Mononuclear cell (primary cell): ENCODE results near the gene ATRNL1. TPM values are rescaled to one million over a fixed set of nuclear protein-coding genes. Genes with fewer than 3 reads are reported as not detected.

Experiments
- H3K27me3 ChIP-seq: 2 replicates; pipeline ENCODE4 v1.6.0; 2011; ENCODE audit warnings: low read length, control low read depth; ENCODE audit not compliant: insufficient read depth
- H3K4me1 ChIP-seq: 2 replicates; pipeline ENCODE4 v1.5.1; 2011; ENCODE audit warnings: mild to moderate bottlenecking, low read length, control low read depth; ENCODE audit not compliant: insufficient read depth
- H3K4me3 ChIP-seq: 2 replicates; pipeline ENCODE4 v1.5.1; 2011; ENCODE audit warnings: mild to moderate bottlenecking, low read length, moderate library complexity
- H3K9me3 ChIP-seq: 2 replicates; pipeline ENCODE4 v1.5.1; 2011; ENCODE audit warnings: low read depth, mild to moderate bottlenecking, control low read depth, low read length
- total RNA-seq: library from RNA; depleted of rRNA; stranded (reverse); fragments of >200 nt; gene quantifications from one replicate; pipeline ENCODE4 v1.2.3, GENCODE V29; 2012

Gene ATRNL1, protein sequence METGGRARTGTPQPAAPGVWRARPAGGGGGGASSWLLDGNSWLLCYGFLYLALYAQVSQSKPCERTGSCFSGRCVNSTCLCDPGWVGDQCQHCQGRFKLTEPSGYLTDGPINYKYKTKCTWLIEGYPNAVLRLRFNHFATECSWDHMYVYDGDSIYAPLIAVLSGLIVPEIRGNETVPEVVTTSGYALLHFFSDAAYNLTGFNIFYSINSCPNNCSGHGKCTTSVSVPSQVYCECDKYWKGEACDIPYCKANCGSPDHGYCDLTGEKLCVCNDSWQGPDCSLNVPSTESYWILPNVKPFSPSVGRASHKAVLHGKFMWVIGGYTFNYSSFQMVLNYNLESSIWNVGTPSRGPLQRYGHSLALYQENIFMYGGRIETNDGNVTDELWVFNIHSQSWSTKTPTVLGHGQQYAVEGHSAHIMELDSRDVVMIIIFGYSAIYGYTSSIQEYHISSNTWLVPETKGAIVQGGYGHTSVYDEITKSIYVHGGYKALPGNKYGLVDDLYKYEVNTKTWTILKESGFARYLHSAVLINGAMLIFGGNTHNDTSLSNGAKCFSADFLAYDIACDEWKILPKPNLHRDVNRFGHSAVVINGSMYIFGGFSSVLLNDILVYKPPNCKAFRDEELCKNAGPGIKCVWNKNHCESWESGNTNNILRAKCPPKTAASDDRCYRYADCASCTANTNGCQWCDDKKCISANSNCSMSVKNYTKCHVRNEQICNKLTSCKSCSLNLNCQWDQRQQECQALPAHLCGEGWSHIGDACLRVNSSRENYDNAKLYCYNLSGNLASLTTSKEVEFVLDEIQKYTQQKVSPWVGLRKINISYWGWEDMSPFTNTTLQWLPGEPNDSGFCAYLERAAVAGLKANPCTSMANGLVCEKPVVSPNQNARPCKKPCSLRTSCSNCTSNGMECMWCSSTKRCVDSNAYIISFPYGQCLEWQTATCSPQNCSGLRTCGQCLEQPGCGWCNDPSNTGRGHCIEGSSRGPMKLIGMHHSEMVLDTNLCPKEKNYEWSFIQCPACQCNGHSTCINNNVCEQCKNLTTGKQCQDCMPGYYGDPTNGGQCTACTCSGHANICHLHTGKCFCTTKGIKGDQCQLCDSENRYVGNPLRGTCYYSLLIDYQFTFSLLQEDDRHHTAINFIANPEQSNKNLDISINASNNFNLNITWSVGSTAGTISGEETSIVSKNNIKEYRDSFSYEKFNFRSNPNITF (N-terminal part only)
- 0.21 TPM for total RNA-seq

DNA sequence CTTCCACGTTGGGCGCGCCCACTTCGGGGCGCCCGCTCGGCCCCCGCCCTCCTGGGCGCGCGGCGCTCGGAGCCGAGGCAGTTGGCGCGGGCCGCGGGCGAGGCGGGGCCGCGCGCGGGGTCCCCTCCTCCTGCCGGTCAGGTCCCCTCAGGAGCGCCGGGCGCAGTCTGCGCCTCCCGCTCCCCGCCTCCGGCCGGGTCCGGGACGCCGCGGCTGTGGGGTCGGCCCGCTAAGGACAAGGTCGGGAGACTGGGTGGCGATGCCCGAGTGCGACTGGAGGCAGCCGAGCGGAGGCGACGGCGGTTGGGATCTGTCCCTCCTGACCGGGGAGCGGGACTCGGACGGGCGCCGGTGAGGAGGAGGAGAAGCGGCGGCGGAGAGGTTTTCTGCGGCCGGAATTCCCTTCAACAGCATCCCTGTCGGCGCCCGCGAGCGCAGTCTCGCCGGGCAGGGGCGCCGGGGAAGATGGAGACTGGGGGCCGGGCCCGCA is at the start of gene ATRNL1:
Gene ATRNL1 (plus strand): TSS at position 80 of the 490 bp plus-strand sequence. CDS start 386 bp downstream, at position 466.
- Histone ChIP-seq H3K9me3 (no peaks in the 10 kb centered on the region), H3K4me1 (no peaks in the 10 kb centered on the region), H3K4me3 (peak within 1 kb of the TSS; percentile 22), H3K27me3 (peaks cover 58% of the 10 kb centered on the region)

DNA sequence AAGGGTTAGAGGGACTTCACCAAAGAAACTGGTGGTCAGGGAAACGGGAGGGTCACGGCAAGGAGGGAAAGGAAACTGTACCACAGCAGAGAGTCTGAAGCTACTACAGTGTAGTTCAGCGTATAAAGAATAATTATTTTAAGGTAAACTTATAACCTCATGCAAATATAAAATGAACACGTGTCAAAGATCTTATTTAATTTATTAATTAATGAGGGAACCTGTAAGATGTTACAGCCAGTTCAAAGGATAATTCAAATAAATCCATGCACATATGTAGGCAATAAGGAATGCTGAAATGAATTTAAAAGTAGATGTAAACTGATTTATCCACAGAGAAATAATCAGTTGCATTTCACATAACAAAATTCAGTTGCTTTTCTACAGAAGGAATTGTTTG is 49.4 kb upstream of the ATRNL1 start:
- no peak overlapping the region for H3K4me3 ChIP-seq
- H3K9me3 ChIP-seq = no peaks in the 10 kb centered on the region
- no peaks in the 10 kb centered on the region for H3K27me3 ChIP-seq
- H3K4me1 ChIP-seq = no peaks in the 10 kb centered on the region

DNA sequence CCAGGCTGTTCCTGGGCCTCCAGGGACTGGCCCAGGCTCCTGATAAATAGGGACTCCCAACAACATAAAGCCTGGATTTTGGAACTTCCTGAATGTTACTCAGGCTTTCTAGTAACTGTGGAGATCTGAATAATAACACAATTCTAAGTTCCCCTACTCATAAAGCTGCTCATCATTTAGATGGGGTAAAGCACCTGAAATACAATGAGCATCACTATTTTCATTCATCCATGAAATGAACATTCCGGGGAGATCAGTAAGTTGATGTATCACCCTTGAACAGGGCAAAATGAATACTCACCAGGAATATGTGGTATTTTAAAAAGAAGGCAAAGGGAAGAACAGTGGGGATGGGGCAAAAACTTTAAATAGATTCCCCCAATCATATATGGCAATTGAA is 48.3 kb upstream of the ATRNL1 start:
- Histone ChIP-seq H3K9me3 (no peaks in the 10 kb centered on the region), H3K4me1 (no peaks in the 10 kb centered on the region), H3K4me3 (no peak overlapping the region), H3K27me3 (no peaks in the 10 kb centered on the region)

DNA sequence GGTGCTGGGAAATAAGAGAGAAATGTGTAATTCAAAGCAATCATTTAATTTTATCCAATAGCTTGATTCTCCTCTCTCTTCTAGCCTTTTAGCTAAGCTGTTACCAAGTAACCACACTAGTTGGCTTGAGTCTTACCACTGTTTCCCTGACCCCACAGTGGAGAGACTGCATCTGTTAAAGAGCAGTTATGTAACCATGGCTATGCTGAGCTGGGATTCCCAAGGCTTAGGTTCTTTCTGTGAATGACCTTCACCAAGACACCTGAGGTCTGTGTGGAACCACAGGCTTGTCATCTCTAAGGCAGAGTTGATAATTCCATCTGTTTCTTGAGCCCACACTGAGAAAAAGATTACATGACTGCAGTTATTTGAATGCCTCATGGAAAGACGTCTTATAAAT is 47.7 kb upstream of the ATRNL1 start:
- no peak overlapping the region for H3K4me3 ChIP-seq
- H3K4me1 ChIP-seq = no peaks in the 10 kb centered on the region
- H3K27me3 ChIP-seq = no peaks in the 10 kb centered on the region
- H3K9me3 ChIP-seq = no peaks in the 10 kb centered on the region

DNA sequence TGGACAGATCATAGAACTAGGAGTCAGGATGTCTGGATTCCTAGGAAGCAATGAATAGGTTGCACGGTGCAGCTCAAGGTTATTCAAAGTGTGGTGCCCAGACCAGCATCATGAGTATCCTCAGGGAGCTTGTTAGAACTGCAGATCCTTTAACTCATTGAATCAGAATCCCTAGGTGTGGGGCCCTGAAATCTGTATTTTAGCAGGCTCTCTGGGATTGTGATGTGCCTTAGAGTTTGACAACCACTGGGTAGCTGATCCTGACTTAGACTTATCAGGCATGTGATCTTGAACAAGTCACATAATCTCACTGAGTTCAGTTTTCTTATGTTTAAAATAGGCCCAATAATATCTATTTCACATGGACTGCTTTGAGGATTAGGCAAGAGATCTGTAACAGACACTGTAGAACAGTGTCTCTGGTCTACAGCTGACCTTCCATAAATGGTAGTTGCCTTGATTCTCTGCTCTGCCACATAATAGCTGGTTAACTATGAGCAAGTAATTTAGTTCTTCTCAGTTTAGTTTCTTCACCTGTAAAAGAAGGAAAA is 46.4 kb upstream of the ATRNL1 start:
- no peaks in the 10 kb centered on the region for H3K27me3 ChIP-seq
- no peaks in the 10 kb centered on the region for H3K9me3 ChIP-seq
- H3K4me3 ChIP-seq = no peak overlapping the region
- no peaks in the 10 kb centered on the region for H3K4me1 ChIP-seq

DNA sequence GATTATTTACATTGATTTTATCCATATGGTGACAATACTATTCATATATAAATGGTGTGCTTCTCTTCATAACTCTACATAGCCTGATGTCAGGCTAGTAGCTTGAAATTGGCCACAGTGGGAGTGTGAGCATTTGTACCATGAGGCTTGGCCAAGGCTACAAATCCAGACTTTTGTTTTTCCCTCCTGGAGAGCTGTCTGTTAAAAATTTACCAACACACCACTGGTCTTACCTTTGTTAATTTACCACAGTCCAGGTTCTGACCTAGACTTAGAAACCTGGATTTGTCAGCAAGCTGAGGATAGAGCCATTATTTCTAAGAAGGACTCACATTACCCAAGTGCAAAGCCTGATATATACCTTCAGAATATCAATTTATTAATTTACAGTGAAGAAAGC is 45.5 kb upstream of the ATRNL1 start:
- Histone ChIP-seq H3K4me3 (no peak overlapping the region), H3K4me1 (no peaks in the 10 kb centered on the region), H3K27me3 (no peaks in the 10 kb centered on the region), H3K9me3 (no peaks in the 10 kb centered on the region)

DNA sequence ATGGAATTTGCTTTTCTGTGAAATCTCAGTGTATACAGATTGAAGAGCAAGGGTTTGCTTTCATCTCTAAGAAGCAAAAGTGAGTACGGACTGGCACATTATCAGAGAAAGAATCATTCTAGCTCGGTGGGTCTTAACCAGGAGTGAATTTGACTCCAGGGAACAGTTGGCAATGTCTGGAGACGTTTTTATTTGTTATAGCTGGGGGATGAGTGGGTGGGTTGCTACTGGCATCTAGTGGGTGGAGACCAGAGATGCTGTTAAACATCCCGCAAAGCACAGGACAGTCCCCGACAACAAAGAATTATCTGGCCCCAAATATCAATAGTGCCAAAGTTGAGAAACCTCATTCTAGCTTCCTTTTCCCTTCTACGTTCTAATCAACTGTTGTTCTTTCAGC is 43.8 kb upstream of the ATRNL1 start:
- H3K9me3 ChIP-seq = no peaks in the 10 kb centered on the region
- H3K4me1 ChIP-seq = no peaks in the 10 kb centered on the region
- no peak overlapping the region for H3K4me3 ChIP-seq
- H3K27me3 ChIP-seq = no peaks in the 10 kb centered on the region

DNA sequence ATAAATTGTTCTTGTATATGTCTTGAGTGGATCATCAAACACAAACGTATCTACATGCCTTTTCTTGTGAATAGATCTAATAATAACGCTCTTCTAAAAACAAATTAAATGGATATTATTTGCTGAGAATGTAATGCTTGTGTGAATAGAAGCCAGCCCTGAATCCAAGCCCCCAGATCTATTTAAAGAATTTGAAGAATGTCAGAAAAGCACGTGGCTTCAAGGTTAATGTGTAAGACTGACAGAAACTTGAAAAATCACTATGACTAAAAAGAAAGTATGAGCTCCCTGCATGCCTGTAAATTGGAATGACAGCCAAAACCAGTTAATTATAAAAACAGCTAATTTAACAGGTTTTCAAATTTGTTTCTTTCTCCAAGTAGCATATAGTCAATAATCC is 43.2 kb upstream of the ATRNL1 start:
- Histone ChIP-seq H3K27me3 (no peaks in the 10 kb centered on the region), H3K9me3 (no peaks in the 10 kb centered on the region), H3K4me1 (no peaks in the 10 kb centered on the region), H3K4me3 (no peak overlapping the region)

DNA sequence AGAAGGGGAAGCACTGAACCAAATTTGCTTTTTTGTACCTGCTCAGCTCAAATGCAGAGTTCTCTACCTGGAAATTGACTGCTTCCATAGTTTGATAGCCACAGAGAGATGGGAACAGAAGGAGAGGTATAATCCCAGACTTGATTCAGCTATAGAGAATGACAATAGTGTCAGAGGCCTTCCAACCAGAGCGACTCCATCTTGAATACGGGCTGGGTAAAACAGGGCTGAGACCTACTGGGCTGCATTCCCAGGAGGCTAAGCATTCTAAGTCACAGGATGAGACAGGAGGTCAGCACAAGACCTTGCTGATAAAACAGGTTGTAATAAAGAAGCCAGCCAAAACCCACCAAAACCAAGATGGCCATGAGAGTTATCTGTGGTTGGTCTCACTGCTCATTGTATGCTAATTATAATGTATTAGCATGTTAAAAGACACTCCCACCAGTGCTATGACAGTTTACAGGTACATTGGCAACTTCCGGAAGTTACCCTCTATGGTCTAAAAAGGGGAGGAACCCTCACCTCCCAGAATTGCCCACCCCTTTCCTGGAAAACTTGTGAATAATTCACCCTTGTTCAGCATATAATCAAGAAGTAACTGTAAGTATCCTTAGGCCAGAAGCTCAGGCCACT is 42.7 kb upstream of the ATRNL1 start:
- Histone ChIP-seq H3K27me3 (no peaks in the 10 kb centered on the region), H3K4me1 (no peaks in the 10 kb centered on the region), H3K4me3 (no peak overlapping the region), H3K9me3 (no peaks in the 10 kb centered on the region)

DNA sequence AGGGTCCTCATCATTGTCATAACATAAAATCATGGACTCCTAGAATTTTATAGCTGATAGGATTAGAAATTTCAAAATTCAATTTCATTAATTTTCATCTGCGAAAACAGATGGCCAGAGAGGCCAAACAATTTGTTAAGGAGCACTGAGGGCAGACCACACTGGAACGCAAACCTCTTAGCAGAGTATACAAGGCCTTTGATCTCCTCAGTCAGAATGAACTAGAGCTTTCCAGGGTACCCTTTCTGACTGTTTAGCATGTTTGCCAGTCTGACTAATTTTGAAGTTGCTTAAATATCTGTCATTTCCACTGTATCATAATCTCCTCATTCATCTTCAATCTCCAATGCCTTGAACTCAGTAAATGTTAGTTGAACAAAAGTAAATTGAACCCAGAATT is 41.9 kb upstream of the ATRNL1 start:
- Histone ChIP-seq H3K9me3 (no peaks in the 10 kb centered on the region), H3K4me3 (no peak overlapping the region), H3K4me1 (no peaks in the 10 kb centered on the region), H3K27me3 (no peaks in the 10 kb centered on the region)

DNA sequence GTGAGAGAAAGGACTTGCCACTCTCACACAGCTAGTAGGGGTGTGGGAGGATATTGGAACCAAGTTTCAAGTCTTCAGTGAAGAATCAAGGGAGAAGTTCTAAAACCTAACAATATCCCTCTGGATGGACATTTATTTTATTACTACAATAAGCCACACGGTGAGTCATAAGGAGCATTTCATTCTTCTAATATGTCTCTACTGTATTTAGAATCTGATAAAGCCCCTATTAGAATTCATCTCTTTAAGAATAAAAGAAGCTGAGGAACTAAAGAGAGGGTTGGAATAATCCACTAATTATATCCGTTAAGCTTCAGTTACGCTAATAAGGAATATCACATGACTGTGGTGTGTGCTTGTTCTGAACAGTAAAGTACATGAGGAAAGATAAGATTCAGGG is 40.9 kb upstream of the ATRNL1 start:
- Histone ChIP-seq H3K27me3 (no peaks in the 10 kb centered on the region), H3K4me3 (no peak overlapping the region), H3K9me3 (no peaks in the 10 kb centered on the region), H3K4me1 (no peaks in the 10 kb centered on the region)

DNA sequence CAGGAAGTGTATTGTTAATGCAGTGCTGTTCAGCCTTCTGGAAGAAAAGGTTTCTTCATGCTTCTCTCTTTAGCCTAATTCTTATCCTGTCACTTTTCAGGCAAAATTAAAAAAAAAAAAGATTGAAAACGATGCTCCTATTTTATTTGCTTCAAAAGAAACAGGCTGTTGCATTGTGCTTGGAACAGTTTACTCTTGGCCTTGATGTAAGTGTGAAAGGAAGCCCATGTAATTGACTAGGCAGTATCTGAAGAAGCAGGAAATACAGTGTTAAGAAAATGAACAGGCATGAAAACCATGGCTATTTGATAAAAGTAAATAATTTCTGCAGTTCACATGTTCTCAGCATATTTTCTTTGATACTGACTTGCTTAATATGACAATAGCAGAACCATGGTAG is 40.4 kb upstream of the ATRNL1 start:
- no peak overlapping the region for H3K4me3 ChIP-seq
- no peaks in the 10 kb centered on the region for H3K9me3 ChIP-seq
- H3K4me1 ChIP-seq = no peaks in the 10 kb centered on the region
- no peaks in the 10 kb centered on the region for H3K27me3 ChIP-seq

DNA sequence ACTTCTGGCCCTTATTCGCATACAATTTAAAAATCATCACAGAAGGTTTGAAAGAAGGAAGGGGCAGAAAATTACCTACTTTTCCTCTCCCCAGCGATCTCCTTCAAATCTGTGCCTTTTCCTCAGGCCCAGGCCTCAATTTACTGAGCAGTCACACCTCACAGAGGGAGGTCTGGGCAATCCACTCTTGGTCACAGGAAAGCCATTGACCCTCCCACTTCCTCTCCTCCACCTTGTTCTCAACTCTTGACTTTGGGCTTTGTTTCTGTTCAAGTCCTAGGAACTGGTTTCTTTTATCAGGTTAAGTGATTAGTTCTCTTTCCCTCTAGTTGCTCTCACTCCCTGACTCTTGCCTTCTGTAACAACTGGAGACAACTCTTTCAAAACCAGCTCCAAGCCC is 37.0 kb upstream of the ATRNL1 start:
- Histone ChIP-seq H3K9me3 (no peaks in the 10 kb centered on the region), H3K27me3 (no peaks in the 10 kb centered on the region), H3K4me3 (no peak overlapping the region), H3K4me1 (no peaks in the 10 kb centered on the region)

DNA sequence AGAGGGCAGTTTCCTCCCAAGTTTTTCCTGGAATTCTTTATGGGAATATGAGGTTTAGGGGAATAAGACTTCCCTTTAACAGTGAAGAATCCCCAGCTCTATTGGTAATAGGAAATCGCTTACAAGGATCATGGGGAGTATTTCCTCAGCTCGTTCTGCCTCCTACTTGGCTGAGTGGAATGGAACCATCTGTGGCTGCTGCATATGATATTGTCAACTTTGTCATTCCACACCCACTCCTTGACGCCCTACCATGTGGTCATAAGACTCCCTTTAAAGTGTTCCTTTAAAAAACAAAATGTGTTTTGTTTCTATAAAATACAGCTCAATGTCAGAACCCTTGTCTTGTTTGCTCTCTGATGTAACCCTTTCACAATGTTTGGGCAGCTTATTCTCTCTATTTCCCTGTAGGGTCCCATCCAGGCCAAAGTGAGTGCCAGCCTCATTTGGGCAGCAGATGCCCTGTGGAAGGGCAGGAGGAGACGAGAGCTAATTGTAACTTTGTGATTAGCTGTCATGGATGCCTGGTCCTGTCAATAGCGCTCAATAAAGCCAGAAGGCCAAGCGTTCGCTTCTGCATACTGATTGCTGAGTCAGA is 33.8 kb upstream of the ATRNL1 start:
- Histone ChIP-seq H3K4me3 (no peak overlapping the region), H3K27me3 (no peaks in the 10 kb centered on the region), H3K4me1 (no peaks in the 10 kb centered on the region), H3K9me3 (no peaks in the 10 kb centered on the region)
